Stimulated activated CD8-positive, alpha-beta memory T cell treated with anti-CD3 and anti-CD28 coated beads, Interleukin-7, amount 100 ng/mL, for 48 hours (primary cell): Measurements from ENCODE around the gene ITGB1.
"Not testable (repeated sequence)": the region's sequence is repeated elsewhere in the genome, so short reads cannot be mapped to it uniquely, and the experiment has no call there.

Experiments
- DNase-seq, 2 donors: peaks; one replicate each; pipeline ENCODE4 v3.0.0-alpha.2; 2020; ENCODE audit warnings: low read depth in 1 of 2; ENCODE audit errors: extremely low read depth in 1 of 2

The ITGB1 gene

DNA sequence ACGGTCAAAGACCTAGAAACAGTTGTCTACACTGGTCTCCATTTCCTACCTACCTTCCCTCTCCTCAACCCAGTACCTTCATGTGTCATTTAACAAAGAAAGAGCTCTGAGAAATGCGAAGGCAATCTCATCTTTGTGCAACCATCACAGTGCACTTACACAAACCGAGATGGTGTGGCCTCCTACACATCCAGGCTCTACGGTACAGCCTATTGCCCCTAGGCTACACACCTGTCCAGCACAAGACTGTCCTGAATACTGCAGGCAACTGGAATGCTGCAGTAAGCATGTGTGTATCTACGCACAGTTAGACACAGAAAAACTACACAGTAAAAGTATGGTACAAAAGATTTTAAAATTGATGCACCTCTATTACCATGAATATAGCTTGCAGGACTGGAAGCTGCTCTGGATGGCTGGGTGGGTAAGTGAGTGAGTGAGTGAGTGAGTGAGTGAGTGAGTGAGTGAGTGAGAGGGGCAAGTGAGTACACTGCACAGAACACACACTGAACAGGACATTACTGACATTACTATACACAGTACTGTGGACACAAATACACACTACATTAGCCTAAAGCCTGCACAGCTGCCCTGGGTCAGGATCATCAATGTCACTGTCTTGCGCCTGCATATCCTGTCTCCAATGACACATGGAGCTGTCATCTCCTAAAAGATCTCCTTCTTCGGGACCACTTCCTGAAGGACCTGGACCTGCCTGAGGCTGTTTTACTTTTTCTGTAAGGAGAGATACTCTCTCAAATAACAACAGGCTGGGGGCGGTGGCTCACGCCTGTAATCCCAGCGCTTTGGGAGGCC is 18.5 kb downstream of the ITGB1 start:
- DNase-seq, result no peak

DNA sequence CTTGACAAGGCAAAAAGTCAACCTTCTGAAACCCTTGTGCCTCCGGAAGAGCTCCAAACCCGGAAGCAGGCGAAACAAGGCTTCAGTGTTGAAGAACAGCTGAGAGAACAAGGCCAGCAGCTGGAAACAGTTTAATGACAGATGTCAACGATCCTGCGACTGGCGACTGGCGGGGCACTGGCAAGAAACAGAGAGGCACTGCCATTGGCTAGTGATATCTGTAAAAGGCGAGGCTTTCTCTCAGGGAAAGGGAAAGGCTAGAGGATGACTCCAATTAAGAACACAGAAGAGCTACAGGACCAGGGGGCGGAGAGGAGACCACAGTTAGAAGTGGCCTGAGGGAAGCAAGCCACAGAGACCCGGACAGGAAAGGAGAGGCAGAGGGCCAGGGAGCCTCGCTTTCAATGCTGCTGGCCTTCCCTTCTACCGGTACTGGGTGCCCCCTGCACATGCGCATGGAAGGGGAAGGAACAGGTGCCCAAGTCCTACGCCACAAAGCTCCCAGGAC is 19.4 kb downstream of the ITGB1 start:
- DNase-seq, result no peak

DNA sequence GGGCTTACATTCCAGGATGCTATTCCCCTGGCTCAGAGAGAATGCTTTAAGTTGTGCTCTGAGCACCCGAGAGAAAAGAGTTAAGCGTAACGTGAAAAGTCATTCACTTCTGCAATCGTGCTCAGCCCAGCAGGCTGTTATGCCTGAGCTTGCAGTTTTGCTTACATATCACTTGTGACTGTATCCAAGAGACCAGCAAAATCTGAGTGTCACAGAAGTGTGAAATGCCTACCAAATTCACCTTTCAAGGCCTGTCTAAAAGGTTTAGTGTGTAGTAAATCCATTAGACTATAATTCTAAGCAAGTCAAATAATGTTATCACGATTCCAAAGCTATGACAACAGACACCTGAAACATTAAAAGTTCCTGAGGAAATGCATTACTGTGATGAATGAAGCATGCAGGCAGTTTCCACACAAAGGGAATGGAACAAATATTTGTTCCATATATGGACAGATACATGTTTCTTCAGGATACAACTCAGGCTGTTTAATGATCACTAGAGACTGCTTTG is 20.1 kb downstream of the ITGB1 start:
- DNase-seq, result no peak

DNA sequence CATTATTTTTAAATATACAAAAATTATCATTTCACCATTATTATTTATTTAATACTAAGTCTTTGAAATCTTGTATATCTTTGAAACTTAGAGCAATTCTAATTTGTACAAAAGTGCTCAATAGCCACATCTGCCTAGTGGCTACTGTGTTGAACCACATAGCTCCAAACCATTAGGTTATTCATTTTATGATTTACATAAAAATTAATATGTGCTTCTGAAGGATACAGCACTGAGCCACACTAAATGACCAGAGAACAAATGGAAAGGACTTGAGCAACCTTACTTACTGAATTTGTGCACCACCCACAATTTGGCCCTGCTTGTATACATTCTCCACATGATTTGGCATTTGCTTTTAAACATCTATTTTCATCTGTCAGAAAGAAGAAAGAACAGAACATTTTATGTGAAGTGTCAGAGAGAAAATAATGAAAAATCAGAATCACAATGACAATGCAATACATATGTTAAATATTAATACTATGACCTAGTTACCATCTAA is 25.8 kb downstream of the ITGB1 start:
- DNase-seq, result no peak

DNA sequence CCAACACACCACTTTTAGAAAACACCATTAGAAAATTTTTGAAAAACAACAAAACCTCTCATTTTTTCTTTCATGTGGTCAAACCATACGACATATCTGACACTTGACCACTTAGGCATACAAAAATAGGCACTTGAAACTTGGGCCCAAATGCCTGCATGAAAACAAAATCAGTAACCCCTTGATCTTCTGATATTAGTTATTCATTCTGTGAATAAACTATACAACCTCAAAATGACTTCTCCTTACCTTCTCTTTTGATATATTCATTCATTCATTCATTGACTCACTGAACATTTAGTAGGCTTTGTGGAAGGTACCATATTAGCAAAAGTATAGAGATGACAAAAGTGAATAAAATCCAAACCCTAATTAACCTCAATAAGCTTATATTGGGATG is 26.4 kb downstream of the ITGB1 start:
- no peak for DNase-seq

DNA sequence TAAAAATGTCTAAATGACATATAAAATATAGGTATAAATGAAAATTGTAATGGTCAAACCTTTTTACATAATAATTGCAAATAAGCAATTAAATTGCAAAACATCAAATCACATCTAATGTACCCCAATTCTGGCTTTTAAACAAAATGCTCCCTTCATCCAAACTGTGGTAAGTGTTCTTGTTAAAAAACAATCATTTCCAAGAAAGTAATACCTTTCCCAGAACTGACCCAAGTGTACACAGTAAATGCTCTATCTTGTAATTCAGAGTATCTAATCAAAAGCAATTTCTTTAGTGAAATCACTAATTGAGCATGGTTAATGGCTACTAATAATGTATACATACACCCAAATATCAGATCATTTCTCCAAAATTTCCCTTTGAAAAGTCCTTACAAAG is 28.0 kb downstream of the ITGB1 start:
- no peak for DNase-seq

DNA sequence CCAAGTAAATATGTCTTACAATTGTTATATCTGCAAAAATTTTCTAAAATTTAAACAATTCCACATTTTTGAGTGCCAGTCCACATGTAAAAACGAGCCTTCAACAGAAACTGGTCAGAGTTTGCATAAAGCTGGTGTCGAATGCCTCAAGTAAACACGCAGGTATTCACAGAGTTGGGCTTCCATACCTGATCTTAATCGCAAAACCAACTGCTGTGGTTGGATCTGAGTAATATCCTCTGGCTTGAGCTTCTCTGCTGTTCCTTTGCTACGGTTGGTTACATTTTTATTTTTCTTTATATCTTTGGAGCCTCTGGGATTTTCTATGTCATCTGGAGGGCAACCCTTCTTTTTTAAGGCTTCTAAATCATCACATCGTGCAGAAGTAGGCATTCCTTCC is 28.4 kb downstream of the ITGB1 start:
- DNase-seq, result no peak

DNA sequence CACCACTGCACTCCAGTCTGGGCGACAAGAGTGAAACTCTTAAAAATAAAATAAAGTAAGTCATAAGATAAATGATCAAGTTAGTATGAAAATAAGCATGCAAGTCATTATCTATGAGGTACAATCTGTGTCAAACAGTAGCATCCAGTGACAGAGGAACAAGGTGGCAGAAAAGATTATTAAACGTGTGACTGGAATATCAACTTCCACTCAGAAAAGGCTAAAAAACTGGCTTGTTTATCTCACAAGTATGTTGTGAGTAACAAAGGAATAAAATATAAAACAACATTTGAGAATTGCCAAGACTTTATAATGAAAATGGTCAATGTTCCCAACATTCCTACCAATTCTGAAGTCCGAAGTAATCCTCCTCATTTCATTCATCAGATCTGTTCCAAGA is 30.3 kb downstream of the ITGB1 start:
- DNase-seq, result no peak

DNA sequence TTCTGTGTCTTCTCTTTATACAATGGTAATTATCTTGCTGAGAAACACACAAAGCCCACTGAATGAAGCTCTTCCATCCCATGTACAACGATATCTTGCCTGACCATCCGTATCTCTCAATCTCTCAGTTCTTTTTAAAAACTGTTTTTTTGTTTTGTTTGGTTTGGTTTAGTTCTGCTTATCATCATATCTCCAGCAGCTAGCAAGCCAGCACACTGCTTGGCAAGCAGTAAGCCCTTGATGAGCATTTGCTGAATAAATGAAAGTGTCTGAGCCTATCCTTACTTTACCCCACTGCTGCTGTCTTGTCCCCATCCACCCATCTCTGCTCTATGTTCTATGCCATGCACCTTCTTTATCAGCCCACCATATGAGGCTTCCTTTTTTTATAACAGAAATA is 34.2 kb downstream of the ITGB1 start:
- DNase-seq, result no peak

DNA sequence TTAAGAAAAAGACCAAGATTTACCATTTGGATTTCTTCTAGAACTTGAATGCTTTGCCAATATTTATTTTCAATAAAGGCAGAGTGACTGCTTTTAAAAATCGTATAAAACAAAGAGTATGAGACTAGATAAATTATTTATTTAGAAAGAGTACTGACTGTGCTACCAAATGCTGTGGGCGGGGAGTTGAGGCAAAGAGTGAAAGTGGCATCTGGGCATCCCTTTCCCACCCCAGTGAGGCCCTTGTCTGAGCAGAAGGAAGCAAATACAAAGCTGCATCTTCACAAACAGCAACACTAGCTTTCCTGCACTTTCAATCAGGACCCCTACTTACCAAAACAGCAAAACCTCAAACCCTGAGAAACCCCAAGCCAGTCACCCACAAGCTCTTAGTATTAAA is 34.9 kb downstream of the ITGB1 start:
- DNase-seq, result no peak

DNA sequence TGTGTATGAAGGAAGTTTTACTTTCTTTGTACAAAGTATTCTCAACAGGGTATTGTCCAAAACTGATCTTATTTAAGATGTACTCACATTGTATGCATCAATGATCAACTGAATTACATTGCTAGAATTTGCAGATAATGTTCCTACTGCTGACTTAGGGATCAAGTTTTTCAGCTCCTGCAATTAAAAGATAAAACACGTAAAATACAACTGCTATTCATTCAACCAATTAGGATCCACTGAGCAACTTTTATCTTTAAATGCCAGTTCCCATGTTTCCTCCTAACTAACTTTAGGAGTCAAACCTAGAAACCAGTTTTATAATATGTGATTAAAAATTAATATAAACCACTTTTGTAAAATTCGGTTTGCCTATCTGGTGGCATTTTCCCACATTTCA is 35.9 kb downstream of the ITGB1 start:
- no peak for DNase-seq

DNA sequence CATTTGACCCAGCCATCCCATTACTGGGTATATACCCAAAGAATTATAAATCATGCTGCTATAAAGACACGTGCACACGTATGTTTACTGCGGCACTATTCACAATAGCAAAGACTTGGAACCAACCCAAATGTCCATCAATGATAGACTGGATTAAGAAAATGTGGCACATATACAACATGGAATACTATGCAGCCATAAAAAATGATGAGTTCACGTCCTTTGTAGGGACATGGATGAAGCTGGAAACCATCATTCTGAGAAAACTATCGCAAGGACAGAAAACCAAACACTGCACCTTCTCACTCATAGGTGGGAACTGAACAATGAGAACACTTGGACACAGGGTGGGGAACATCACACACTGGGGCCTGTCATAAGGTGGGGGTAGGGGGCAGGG is 40.2 kb downstream of the ITGB1 start:
- not testable (repeated sequence) for DNase-seq

DNA sequence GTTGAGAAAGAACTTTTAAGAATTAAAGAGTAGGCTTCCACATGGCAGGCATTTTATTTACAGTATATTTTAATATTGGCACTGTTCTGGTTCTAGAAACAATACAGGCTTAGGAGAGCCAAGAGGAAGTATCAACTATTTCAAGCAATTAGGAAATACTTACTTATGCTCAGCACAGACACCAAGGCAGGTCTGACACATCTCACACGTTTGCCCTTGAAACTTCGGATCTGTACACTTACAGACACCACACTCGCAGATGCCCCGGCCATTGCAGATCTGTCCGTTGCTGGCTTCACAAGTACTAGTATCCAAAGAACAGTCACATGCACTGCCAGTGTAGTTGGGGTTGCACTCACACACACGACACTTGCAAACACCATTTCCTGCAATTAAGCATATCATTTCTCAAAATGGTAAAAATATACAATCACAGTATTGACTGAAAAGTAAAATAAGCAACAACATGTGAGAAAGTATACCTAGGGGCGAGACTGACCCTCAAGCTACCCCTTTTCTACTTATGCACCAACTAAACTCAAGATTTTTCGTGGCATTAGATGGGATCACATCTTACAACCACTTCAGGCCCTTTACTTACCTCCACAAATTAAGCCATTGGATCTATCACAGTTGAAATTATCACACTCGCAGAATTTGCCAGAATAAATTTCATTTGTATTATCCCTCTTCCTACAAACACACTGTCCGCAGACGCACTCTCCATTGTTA is 46.6 kb downstream of the ITGB1 start:
- no peak for DNase-seq

DNA sequence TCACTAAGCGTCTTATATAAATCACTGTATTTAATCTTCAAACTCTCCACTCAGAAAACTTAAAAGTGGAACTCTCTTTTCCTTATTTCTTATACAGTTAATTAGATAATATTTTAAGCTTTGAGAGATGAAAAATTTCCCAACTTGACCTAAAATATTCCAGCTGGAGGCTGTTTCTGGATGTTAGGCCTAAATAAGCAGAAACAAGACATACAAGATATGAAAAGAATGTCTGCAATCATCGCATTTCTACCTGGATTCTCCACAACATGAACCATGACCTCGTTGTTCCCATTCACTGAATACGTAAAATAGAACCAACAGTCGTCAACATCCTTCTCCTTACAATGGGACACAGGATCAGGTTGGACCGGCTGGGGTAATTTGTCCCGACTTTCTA is 48.1 kb downstream of the ITGB1 start:
- not testable (repeated sequence) for DNase-seq

DNA sequence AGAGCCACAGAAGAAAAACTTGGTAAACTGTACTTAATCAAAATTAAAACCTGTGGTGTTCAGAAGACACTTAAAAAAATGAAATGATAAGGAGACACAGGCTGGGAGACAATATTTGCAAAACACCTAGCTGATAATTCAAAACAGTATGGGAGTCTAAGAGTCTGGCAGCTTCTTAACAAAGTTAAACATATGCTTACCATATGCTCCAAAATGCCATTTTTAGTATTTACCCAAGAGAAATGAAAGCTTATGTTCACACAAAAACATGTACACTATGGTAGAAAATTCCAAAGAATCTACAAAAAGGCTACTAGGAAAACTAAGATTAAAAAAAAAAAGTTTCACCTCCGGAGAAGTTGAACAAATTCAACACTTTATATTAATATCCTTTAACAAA is 48.6 kb downstream of the ITGB1 start:
- DNase-seq, result no peak

DNA sequence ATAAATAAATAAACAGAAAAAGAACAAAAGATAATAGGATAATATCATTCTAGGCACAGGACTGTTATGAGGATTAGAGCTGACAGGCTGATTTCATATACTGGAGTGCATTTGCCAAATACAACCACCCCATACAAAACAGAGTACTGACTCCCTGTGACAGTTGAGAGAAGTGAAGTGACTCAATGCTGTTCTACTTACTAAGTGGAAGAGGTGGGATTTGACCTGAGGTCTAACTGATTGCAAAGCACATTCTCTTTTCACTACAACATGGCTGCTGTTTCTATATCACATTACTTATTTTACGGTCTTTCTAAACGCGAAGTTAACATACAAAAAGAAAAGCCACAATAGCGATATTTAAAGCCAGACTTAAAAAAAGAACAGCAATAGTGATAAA is 51.4 kb downstream of the ITGB1 start:
- DNase-seq, result no peak

DNA sequence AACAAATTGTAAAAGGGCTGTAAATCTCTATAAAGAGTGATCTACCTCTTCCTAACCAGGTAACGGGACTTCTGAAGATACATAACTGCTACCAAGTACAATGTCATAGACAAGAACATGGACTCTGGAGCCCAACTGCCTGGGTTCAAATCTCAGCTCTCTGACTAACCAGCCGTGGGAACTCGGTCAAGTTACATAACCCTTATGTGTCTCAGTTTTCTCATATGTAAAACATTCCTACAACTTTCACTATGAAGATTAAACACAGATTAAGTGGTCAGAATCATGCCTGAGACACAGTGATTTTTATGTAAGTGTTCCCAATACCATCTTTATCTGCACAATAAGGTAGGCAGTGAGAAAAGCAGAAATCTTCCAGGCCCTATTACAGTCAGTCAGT is 52.6 kb downstream of the ITGB1 start:
- no peak for DNase-seq

DNA sequence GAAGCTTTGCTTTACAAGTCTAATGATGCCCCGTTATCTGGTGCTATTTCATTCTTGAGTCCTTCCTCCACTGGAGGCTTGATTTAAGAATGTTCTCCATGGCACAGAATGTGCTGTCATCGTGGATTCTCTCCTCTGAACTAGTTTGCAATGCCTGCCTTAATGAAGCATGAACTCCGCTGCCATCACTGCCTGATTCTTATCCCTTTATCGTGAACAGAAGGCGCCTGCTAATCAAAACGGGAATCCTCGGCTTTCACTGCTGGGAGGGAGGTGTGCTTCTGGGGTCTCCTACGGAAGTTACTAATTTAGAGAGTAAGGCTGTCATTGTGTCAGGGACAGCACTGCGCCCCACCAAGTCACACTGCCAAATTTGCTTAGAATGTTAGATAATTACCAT is 56.2 kb downstream of the ITGB1 start:
- DNase-seq, result no peak

DNA sequence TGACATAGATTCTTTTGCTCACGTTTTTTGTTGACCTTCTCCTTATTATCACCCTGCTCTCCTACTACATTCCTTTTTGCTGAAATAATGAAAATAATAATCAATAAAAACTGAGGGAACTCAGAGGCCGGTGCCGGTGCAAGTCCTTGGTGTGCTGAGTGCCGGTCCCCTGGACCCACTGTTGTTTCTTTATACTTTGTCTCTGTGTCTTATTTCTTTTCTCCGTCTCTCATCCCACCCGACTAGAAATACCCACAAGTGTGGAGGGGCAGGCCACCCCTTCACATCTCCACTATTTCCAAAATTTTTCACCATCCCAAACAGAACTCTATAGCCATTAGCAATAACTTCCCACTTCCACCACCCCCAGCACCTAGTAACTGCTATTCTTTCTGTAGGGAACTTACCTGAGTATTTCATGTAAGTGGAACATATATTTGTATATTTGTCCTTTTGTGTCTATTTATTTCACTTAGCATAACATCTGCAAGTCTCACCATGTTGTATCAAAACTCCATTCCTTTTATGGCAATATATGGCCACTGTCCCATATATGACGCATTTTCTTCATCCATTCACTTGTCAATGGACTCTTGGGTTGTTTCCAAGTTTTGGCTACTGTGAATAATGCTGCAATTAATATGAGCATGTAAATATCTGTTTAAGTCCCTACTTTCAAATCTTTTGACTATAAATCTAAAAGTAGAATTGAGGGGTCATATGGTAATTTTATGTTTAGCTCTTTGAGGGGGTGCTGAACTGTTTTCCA is 62.6 kb downstream of the ITGB1 start:
- not testable (repeated sequence) for DNase-seq

DNA sequence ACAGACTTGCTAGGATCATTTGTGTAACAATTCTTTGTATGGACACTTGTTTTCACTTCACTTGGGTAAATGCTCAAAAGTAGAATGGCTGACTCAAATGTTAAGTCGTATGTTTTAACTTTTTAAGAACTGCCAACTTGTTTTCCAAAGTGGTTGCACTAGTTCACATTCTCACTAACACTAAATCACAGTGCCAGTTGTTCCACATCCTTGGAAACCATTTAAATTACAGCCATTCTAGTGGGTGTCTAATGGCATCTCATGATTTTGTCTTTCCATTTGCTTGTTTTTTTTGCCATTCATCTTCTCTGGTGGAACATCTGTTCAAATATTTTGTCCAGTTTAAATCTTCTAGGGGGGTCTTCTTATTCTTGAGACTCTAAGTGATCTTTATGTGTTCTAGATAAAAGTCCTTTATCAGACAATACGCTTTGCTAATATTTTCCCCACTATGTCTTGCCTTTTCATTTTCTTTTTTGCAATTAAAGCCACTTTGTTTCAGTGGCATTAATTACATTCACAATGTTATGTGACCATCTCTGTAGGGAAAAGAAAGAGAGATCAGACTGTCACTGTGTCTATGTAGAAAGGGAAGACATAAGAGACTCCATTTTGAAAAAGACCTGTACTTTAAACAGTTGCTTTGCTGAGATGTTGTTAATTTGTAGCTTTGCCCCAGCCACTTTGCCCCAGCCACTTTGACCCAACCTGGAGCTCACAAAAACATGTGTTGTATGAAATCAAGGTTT is 63.9 kb downstream of the ITGB1 start:
- no peak for DNase-seq
